ES-I3 (cell line): ENCODE results near the gene KRTAP12-2.

Experiments used
- H3K36me3 ChIP-seq: 2 replicates; pipeline ENCODE4 v1.6.1; 2013; ENCODE audit warnings: mild to moderate bottlenecking, low read length, control low read depth, moderate library complexity; ENCODE audit not compliant: insufficient read depth
- H3K4me1 ChIP-seq: 2 replicates; pipeline ENCODE4 v1.6.1; 2013; ENCODE audit warnings: mild to moderate bottlenecking, control low read depth, low read length; ENCODE audit not compliant: insufficient read depth
- H3K9ac ChIP-seq: 2 replicates; pipeline ENCODE4 v1.6.1; 2013; ENCODE audit warnings: low read depth, mild to moderate bottlenecking, low read length, moderate library complexity
- H3K9me3 ChIP-seq: 2 replicates; pipeline ENCODE4 v1.6.1; 2013; ENCODE audit warnings: mild to moderate bottlenecking, low read length, moderate library complexity; ENCODE audit not compliant: control insufficient read depth, insufficient read depth

Gene KRTAP12-2

DNA sequence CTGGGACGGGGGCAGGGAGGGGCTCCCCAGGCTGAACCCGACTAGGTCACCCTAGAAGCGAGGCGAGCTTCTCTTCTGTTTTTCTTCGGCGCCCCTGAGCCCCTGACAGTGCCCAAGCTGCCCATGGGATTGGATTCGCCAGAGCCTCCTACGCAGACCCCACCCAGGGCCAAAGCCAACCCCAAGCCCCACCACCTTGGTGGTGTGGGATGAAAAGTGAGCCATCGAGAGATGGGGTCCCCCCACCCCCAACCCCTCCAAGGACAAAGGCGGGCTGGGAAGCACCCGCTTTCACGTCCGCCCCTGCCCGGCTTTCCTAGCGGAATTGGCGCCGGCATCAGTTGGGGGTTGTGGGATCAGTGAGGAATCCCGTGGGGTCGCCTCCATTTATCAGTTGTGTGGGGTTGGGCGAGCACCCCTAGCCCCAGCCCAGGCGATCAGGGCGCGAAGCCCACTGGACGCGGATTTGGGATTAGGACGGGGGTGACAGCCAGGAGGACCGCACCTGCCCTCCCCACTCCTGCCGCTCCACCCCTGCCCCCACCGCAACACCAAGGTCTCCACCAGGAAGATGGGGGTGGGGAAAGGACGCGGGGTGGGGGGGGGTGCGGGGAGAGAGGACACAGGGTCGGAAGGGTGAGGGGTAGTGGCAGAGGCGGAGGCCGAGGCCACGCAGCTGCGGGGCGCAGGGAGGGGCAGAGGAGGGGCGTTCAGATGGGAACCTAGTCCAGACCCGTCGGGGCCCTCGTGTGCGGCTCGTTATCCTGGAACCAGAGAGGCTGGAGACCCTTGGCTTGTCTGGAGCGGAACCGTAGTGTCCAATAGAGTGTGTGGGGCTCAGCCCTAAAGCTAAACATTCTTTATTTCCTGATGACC is 40.2 kb upstream of the KRTAP12-2 start:
- Histone ChIP-seq H3K9me3 (no peaks in the 10 kb centered on the region), H3K36me3 (no peaks in the 10 kb centered on the region), H3K9ac (peak overlapping the region; percentile 51), H3K4me1 (peaks cover 15% of the 10 kb centered on the region; the same call in 1 of the 2 replicates)

DNA sequence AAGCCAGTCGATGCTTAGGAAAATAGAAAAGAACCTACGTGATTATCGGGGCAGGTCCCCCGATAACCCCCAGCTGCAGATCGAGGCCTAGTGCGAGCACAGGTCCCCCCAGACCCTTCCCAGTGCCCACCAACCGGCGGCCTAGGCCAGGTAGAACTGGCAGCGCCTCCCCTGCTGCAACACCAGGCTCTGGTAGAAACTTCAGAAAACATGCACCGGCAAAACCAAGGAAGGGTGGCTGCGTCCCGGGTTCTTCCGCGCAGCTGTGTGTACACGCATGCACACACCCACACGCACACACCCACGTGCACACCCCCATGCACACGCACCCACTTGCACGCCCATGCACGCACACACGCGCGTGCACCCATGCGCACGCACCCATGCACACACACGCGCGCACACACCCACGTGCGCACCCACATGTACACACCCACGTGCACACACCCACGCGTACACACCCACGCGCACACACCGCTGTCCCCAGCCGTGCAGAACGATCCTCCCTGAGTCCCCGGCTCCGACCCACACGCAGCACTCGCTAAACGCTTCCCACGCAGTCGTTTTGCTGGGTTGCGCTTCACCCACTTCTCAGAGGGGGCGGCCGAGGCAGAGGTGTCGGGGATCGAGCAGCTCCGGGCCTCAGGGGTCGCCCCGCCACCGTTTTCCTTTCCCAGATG is 39.4 kb upstream of the KRTAP12-2 start:
- H3K36me3 ChIP-seq, result no peaks in the 10 kb centered on the region
- H3K4me1 ChIP-seq, result peaks cover 15% of the 10 kb centered on the region; the same call in 1 of the 2 replicates
- peak overlapping the region; percentile 51 for H3K9ac ChIP-seq
- H3K9me3 ChIP-seq, result no peaks in the 10 kb centered on the region

DNA sequence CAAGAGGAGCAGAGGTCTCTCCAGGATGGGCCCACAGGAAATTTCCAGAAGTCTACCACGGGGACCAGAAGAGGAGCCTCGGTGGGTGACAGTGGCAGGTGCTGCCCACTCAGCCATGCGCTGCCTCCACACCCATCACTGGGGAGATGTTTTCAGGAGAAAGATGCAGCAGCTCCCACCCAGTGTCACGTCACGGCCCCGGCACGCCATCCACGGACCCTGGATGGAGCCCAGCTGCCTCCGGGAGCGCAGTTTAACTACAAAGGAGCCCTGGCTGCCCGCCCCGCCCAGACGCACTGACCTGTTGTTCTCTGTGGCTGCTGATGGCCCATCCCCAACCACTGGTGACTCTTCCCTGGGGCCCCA is 37.9 kb upstream of the KRTAP12-2 start:
- H3K4me1 ChIP-seq, result peaks cover 15% of the 10 kb centered on the region; the same call in 1 of the 2 replicates
- H3K9ac ChIP-seq, result peak overlapping the region; percentile 31
- H3K36me3 ChIP-seq, result no peaks in the 10 kb centered on the region
- H3K9me3 ChIP-seq, result no peaks in the 10 kb centered on the region

DNA sequence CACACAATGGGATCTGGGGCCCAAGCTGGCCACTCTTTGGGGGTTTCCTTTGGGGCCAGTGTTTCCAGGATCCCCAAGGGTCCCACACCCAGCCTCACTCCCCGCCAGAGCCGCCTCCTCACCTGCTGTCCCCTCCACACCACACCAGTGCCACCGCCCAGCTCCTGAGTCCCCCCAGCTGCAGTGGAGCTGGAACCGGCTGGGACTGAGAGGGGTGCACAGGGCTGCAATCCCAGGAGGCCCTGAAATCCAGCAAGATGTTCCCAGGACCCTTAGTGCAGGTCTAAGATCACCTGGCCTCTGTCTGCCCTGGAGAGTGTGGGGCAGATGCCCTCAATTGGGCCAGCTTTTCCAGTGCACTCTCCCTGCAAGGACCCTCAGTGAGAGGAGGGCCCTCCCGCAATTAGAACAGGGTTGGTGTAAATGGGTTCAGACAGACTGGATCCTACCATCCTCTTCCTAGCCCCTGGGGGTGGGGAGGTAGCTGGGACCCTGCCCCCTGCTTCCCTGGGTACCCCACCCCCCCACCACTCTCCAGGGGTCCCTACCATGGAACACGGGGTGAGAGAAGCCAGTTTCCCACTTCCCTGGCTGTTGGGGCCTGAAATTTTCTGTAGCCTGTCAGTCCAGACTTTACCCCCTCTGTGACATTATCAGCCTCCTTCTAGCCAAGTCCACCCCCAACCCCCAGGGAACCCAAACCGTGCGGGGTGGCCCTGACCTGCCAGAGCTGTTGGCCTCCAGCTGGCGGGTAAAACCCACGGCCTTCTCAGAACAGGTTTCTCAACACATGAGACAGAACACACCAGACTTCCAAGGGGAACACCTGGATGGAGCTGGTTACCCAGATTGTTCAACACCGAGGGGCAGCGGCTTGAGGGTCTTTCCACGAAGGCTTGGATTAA is 37.3 kb upstream of the KRTAP12-2 start:
- Histone ChIP-seq H3K4me1 (peaks cover 15% of the 10 kb centered on the region; the same call in 1 of the 2 replicates), H3K9ac (peak overlapping the region; percentile 31), H3K36me3 (no peaks in the 10 kb centered on the region), H3K9me3 (no peaks in the 10 kb centered on the region)

DNA sequence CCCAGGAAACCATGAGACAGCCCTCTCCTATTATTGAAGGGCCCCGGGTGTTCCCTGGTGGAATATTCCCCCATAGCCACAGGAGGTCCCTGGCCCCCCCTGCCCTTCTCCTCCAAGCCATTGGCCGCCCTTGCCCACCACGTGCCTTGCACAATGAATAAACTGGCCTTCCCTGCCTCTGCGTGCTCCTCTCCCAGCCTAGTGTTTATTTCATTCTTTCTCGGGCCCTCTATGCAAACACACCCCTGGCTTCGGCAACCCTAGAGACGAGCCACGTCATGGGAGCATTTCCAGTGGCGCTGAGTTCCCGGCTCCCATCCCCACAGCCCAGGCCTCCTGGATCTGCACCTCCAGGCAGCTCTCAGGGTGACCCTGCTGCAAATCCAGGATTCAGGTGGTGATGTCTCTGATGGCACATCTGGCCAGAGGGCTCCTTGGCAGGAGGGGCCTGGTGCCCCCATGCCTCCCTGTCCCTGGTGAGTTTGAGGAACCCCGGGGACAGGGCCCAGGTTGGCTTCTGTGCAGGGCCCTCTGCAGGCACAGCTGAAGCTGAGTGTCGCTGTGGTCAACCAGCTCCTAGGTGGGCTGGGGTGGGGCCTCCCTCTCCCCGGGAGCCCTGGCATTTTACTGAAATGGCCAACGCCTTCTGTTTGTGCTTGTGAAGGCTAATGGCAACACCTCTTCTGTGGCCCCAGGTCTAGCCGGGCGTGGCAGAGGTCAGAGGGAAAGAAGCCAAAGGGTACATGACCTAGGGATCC is 36.4 kb upstream of the KRTAP12-2 start:
- Histone ChIP-seq H3K9ac (peak overlapping the region; percentile 31; the same call in 1 of the 2 replicates), H3K4me1 (peaks cover 15% of the 10 kb centered on the region; the same call in 1 of the 2 replicates), H3K9me3 (no peaks in the 10 kb centered on the region), H3K36me3 (no peaks in the 10 kb centered on the region)

DNA sequence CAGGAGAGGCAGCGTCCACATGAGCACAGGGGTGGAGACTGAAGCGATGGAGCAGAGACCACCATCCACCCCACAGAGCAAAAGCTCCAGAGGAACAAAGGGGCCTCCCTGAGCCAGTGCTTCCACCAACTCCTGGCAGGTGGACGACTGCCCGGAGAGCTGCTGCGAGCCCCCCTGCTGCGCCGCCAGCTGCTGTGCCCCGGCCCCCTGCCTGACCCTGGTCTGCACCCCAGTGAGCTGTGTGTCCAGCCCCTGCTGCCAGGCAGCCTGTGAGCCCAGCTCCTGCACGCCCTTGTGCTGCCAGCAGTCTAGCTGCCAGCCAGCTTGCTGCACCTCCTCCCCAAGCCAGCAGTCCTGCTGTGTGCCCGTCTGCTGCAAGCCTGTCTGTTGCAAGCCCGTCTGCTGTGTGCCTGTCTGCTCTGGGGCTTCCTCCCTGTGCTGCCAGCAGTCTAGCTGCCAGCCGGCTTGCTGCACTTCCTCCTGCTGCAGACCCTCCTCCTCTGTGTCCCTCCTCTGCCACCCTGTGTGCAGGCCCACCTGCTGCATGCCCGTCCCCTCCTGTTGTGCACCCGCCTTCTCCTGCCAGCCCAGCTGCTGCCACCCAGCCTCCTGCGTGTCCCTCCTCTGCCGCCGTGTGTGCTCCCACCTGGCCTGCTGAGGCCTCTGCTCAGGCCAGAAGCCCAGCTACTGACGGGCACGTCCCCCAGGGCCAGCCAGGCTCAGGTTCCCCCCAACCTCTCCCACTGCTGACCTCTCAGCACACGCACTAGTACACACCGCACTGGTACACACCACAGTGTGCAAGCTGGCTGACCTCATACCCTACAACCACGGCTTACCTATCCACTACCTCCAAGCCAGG is 35.6 kb upstream of the KRTAP12-2 start:
- Histone ChIP-seq H3K9ac (no peak overlapping the region), H3K4me1 (peaks cover 22% of the 10 kb centered on the region; the same call in 1 of the 2 replicates), H3K9me3 (no peaks in the 10 kb centered on the region), H3K36me3 (no peaks in the 10 kb centered on the region)

DNA sequence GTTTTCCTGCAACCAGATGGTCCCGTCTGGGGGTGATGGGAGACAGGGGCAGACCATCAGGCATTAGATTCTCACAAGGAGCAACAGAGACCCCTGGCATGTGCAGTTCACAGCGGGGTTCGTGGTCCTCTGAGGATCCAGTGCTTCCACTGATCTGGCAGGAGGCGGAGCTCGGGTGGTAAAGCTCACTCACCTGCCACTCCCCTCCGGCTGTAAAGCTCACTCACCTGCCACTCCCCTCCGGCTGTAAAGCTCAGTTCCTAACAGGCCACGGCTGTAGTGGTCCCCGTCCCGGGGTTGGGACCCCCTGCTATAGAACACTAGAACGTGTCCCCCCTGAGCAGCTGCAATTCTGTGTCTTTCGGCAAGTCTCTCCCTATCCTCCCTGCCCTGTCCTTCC is 34.8 kb upstream of the KRTAP12-2 start:
- no peak overlapping the region for H3K9ac ChIP-seq

DNA sequence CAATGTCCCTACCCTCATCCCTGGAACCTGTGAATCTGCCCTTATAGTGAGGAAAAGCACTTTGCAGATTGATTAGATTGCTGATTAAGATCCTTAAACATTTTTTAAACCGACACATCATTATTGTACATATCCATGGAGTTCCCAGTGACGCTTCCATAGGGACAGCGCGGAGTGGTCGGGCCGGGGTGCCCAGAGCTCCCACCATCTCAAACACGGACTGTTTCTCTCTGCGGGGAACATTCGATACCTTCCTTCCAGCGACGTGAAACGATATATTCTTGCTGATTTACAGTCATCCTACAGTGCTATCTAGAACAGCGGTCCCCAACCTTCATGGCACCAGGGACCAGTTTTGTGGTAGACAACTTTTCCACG is 34.3 kb upstream of the KRTAP12-2 start:
- Histone ChIP-seq H3K9ac (no peak overlapping the region), H3K36me3 (no peaks in the 10 kb centered on the region), H3K4me1 (peaks cover 22% of the 10 kb centered on the region; the same call in 1 of the 2 replicates), H3K9me3 (no peaks in the 10 kb centered on the region)

More for the DNA sequence above, 34.8 kb upstream of the KRTAP12-2 start:
- Histone ChIP-seq H3K4me1 (peaks cover 22% of the 10 kb centered on the region; the same call in 1 of the 2 replicates), H3K9me3 (no peaks in the 10 kb centered on the region), H3K36me3 (no peaks in the 10 kb centered on the region)

DNA sequence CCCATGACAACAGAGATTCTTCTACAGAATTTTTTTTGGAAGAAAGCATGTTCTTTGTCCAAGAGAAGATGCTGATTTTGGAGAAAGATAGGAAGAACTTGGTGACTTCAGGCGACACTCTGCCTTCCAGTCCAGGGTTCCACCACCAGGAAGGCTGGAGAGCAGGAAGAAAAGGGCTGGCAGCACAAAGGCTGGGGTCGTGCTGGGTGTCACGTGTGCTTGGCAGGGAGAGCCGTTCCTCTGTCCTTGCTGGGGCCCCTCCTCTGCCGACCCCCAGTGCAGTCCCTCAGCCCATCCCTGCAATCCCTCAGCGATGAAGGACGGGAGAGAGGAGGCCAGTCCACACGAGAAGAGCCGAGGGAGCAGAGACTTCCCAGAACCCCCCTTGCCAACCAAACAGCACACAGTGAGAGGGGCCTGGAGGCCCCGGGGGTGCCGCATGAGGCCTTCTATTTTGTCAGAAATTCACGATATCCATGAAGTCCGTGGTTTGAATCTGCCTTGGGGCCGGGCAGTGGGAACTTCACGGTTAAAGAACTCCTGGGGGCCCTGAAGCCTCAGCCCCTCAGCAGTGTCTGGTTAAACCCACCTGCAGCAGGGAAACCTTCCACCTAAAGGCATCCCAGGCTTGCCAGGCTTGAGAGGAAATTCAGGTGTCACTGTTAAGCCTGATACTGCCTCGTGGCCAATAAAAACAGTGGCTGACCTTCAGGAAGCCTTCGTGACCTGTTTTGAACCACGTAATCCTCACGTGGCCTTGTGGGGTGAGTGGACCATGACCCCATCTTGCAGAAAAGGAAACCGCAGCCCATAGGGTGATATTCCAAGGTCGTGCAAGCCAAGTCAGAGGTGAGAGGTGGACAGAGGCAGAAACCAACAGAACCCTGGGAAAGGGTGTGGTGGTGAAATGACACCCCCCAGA is 33.6 kb upstream of the KRTAP12-2 start:
- Histone ChIP-seq H3K36me3 (no peaks in the 10 kb centered on the region), H3K9ac (no peak overlapping the region), H3K4me1 (peaks cover 25% of the 10 kb centered on the region; the same call in 1 of the 2 replicates), H3K9me3 (no peaks in the 10 kb centered on the region)

DNA sequence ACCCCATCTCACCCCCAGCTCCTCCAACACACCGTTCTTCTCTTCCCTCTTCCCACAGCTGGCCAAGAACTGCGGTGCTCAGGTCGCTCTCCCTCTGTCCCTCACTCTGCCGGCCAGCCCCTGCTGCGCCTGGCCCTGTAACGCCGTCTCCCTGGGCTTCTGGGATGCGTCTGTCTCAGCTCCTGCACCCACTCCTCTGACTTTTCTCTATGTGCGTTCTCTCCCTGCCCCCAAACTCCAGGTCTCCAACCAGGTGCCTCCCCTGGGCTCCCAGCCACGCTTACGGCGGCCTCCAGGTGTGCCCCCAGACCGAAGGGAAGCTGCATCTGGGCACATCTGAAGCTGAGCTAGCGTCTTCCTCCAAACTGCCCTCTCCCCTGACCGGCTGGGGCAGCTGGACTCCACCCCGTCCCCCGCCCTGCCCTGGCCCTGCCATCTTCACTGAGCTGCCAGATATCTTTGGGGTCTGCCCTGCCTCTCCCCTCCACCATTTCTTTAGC is 32.8 kb upstream of the KRTAP12-2 start:
- Histone ChIP-seq H3K36me3 (no peaks in the 10 kb centered on the region), H3K4me1 (peaks cover 25% of the 10 kb centered on the region; the same call in 1 of the 2 replicates), H3K9ac (no peak overlapping the region)

DNA sequence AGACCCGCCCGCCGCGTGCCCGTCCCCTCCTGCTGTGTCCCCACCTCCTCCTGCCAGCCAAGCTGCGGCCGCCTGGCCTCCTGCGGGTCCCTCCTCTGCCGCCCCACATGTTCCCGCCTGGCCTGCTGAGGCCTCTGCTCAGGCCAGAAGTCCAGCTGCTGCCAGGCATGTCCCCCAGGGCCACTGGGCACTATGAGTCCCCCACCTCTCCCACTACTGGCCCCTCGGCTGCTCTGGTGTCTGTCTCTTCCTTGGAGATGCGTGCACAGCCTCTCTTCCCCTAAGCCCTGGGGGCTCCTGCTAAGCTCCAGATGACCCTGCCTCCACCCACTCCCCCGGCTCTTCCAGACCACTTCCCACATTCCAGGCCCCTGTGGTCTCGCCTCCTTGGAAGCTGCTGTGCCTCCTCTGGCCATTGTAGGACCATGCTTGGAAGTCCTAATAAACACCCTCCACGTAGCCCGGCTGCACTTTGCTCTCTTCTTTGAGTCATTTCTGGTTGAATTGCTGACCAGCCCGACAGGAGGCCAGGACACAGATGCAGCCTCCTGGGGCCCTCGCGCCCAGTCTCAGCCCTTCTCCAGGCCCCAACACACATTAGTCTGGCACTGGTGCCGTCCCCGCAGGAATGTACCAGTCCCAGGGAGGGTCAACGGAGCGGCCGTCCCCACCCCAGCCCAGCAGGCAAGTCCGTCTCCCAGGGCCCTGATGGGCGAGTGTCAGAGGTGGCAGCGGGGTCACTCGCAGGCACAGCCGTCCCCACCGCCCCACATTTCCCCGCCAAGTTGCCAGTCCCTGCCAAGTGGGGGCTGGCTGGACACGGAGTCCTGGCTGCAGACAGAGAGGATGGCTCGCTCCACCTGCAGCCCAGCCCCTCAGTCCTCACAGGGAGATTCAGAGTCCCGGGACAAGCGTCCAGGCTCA is 31.3 kb upstream of the KRTAP12-2 start:
- H3K36me3 ChIP-seq, result no peaks in the 10 kb centered on the region
- peaks cover 14% of the 10 kb centered on the region; the same call in 1 of the 2 replicates for H3K4me1 ChIP-seq
- 0 out of 2 replicates have a peak, but pooled peaks cover under 1% of the 10 kb centered on the region for H3K9me3 ChIP-seq
- no peak overlapping the region; the same call in 1 of the 2 replicates for H3K9ac ChIP-seq

More for the DNA sequence above, 32.8 kb upstream of the KRTAP12-2 start:
- H3K9me3 ChIP-seq, result no peaks in the 10 kb centered on the region
